Skeletal muscle tissue (tissue), 4 donors: ENCODE data around the gene ARID5B. TPM values are rescaled to one million over a fixed set of nuclear protein-coding genes. Genes with fewer than 3 reads are reported as not detected.
A peak's percentile ranks its signal among the peaks of the same experiment; 100 is the strongest.

Source experiments
- H3K27ac ChIP-seq: one replicate; pipeline ENCODE4 v1.7.0; 2013; ENCODE audit warnings: mild to moderate bottlenecking, low read depth, low read length, inconsistent platforms
- H3K27me3 ChIP-seq, 3 donors: one replicate each; pipeline ENCODE4 v1.7.0; 2013; ENCODE audit warnings: low read length in 3 of 3; ENCODE audit not compliant: control insufficient read depth in 3 of 3, insufficient read depth in 3 of 3
- H3K36me3 ChIP-seq, 3 donors: one replicate each; pipeline ENCODE4 v1.7.0; 2013; ENCODE audit warnings: low read length in 3 of 3; ENCODE audit not compliant: control insufficient read depth in 3 of 3, insufficient read depth in 3 of 3
- H3K4me1 ChIP-seq, 3 donors: one replicate each; pipeline ENCODE4 v1.7.0; 2013; ENCODE audit warnings: low read length in 3 of 3, mild to moderate bottlenecking in 3 of 3; ENCODE audit not compliant: control insufficient read depth in 3 of 3, insufficient read depth in 3 of 3
- H3K4me3 ChIP-seq, 3 donors: one replicate each; pipeline ENCODE4 v1.7.0; 2013; ENCODE audit warnings: low read length in 3 of 3
- H3K9ac ChIP-seq, 3 donors: one replicate each; pipeline ENCODE4 v1.7.0; 2013; ENCODE audit warnings: low read length in 3 of 3, mild to moderate bottlenecking in 3 of 3, moderate library complexity in 2 of 3, low read depth in 1 of 3
- H3K9me3 ChIP-seq, 3 donors: one replicate each; pipeline ENCODE4 v1.7.0; 2013; ENCODE audit warnings: low read length in 3 of 3; ENCODE audit not compliant: control insufficient read depth in 3 of 3
- total RNA-seq: library from RNA; depleted of rRNA; stranded (reverse); fragments of >200 nt; gene quantifications from one replicate; pipeline ENCODE4 v1.2.3, GENCODE V29; 2014
- donor health status: Osteomylitis.

Gene ARID5B
- total RNA-seq, 1 donor from 2014 or later: 27.7 TPM

DNA sequence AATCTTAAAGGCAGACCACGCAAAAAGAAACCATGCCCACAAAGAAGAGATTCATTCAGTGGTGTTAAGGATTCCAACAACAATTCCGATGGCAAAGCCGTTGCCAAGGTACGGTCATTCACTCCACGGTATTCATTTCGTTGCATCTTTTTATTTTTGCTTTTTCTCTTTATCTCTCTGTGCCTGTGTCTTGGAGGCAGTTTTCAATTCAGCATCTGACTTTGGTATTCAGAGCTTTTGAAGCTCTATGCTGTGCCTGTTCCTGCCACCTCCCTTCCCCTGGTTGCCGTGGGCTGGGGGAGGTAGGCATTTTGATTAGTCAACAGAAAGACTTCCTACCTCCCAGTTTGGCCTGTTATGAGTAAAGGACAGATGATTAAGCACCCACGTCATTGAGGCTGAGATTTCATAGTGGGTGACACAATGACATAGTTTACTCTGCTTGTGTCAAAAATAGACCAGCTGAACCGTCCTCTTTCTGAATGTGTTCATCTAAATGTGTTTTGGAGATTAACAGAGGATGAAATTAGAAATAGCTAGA lies 149.5 kb downstream of the ARID5B start:
- peaks cover 57 to 79% (median 66%) of the 10 kb centered on the region in 3 donors for H3K4me1 ChIP-seq
- H3K9ac ChIP-seq: peak overlapping the region; percentile 78 to 99 (median 85)
- H3K4me3 ChIP-seq: peak overlapping the region; percentile 68 to 80 (median 77)
- no peaks in the 10 kb centered on the region for H3K9me3 ChIP-seq
- no peaks in the 10 kb centered on the region for H3K27me3 ChIP-seq
- H3K36me3 ChIP-seq: peaks cover 12 to 26% (median 12%) of the 10 kb centered on the region in 3 donors
- H3K27ac ChIP-seq: peak overlapping the region; percentile 96

DNA sequence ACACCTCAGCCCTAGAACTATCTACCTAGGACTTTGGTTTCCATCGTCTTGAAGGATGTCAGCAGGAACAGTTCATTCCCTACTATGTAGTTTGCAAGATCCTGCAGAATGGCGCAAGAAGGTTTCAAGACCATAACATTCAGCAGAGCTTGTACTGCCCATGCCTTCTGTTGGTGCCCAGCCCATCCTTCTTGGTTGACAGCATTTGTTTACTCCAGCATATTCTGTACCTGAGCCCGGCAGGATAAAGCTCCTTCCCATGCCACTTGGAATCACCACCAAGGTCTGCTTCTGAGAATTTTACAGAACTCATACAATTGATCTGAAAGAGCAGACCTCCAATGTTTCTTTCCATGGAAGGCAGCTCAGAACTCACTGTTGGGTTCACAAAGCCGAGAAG lies 150.8 kb downstream of the ARID5B start:
- Histone ChIP-seq H3K4me1 (peaks cover 61 to 74% (median 66%) of the 10 kb centered on the region in 3 donors), H3K36me3 (peaks cover 12 to 29% (median 19%) of the 10 kb centered on the region in 3 donors), H3K9me3 (no peaks in the 10 kb centered on the region), H3K4me3 (peak overlapping the region; percentile 55 to 77 (median 68)), H3K27me3 (no peaks in the 10 kb centered on the region), H3K27ac (peak overlapping the region; percentile 96), H3K9ac (no peak overlapping the region)

DNA sequence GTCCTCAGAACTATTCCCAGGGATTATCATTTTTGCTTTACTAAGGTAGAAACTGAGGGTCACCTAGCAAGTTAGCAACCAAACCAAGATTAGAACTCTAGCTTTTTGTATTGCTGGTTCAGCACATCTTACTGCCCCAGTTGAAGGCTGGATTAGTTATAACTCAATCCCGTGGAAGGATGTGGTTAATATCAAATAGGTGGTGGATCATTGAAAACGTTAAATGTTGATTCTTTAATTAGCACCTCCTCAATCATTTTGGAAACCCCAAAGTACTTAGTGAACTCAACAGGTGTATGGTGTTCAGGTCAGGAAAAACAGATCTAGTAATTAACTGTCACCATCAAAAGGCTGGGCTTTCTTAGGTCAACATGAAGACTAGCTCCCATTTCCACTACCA lies 152.4 kb downstream of the ARID5B start:
- Histone ChIP-seq H3K4me1 (peaks cover 60 to 72% (median 66%) of the 10 kb centered on the region in 3 donors), H3K27me3 (no peaks in the 10 kb centered on the region), H3K36me3 (peaks cover 12 to 33% (median 29%) of the 10 kb centered on the region in 3 donors), H3K9ac (peak overlapping the region in 1 of 3 donors; percentile 18), H3K9me3 (no peaks in the 10 kb centered on the region), H3K27ac (peak overlapping the region; percentile 96), H3K4me3 (peak overlapping the region in 1 of 3 donors; percentile 54)

DNA sequence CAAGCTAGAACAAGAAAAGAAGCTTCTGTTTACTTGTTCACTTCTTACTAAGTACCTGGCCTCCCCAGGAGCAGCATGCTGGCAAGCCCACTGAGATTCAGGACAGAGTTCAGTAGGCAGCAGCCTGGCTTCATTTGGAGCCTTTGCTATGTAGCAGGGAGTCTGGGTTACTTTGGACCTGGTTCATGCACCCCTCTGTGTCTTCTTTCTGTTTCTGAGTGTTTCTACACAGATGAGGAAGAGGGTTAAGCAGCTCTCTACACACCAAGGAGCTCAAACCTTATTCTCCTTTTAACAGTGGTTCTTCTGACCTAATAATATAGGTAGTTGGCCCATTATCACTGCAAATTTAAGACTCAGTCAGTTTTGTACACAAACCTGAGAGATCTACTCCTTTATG lies 152.9 kb downstream of the ARID5B start:
- H3K4me3 ChIP-seq: peak overlapping the region; percentile 39 to 54 (median 41)

DNA sequence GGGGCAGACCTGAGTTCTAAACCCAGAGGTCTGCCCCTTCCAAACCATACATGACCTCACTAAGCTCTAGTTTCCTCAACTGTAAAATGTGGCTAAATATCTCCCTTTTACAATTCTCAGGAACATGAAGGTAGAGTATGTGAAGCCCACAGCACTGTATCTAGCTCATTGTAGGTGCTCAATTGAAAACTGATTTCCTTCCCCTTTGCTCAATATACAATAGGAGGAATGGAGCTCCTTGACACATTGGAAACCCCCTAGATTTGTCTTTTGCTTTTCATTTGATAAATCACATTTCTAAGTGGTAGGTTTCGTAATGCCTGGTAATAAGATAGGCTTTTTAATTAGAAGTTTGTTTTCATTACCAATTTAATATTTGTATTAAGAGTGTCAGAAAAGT lies 153.3 kb downstream of the ARID5B start:
- Histone ChIP-seq H3K9ac (peak overlapping the region; percentile 1 to 36 (median 18)), H3K36me3 (peaks cover 12 to 35% (median 29%) of the 10 kb centered on the region in 3 donors), H3K9me3 (no peaks in the 10 kb centered on the region), H3K27ac (peak overlapping the region; percentile 96), H3K4me3 (peak overlapping the region; percentile 6 to 54 (median 39)), H3K4me1 (peaks cover 68 to 81% (median 74%) of the 10 kb centered on the region in 3 donors), H3K27me3 (no peaks in the 10 kb centered on the region)

More for the DNA sequence above, 152.9 kb downstream of the ARID5B start:
- Histone ChIP-seq H3K36me3 (peaks cover 12 to 35% (median 29%) of the 10 kb centered on the region in 3 donors), H3K27ac (peak overlapping the region; percentile 96), H3K4me1 (peaks cover 65 to 77% (median 69%) of the 10 kb centered on the region in 3 donors), H3K9me3 (no peaks in the 10 kb centered on the region), H3K27me3 (no peaks in the 10 kb centered on the region), H3K9ac (peak overlapping the region; percentile 1 to 36 (median 18))

DNA sequence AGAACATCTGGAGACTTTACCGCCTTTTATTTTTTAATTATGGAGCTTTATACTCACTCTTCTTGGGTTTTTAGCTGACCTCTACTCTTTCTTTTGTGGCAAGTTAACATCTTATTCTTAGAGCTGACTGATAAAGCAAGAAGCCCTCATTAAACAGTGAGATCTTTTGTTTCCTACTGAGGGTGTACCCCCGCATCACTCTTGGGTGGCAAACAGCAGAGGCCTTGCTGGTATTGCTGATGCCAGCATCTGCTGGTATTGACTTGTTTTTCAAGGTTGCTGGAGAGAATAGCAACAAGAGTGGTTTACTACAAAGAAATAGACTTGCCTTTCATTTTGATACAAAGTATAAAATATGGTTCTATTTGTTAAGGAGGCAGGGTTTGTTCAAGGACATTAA lies 154.7 kb downstream of the ARID5B start:
- H3K4me1 ChIP-seq: peaks cover 70 to 81% (median 76%) of the 10 kb centered on the region in 3 donors
- peak overlapping the region in 1 of 3 donors; percentile 16 for H3K4me3 ChIP-seq

DNA sequence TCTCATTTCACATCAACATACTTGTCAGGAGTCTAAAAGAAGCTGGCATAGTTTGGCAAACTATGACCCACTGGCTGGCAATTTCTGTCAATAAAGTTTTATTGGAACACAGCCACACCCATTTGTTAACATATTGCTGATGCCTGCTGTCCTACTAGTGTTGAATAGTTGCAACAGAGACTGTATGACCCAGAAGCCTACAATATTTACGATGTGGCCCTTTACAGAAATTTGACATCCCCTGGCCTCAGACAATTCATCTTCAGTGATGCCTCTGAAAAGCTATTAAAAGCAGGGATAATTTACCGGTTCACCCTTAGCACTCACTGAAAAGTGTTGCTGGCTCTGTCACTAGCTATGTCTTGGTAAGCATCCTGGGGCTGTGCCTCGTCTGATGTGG lies 155.2 kb downstream of the ARID5B start:
- H3K4me1 ChIP-seq: peaks cover 73 to 83% (median 75%) of the 10 kb centered on the region in 3 donors
- H3K27me3 ChIP-seq: no peaks in the 10 kb centered on the region
- H3K27ac ChIP-seq: peak overlapping the region; percentile 96
- peak overlapping the region in 2 of 3 donors; percentile 42 to 44 for H3K4me3 ChIP-seq
- no peaks in the 10 kb centered on the region for H3K9me3 ChIP-seq
- H3K9ac ChIP-seq: peak overlapping the region in 1 of 3 donors; percentile 53
- H3K36me3 ChIP-seq: peaks cover 16 to 46% (median 44%) of the 10 kb centered on the region in 3 donors

More for the DNA sequence above, 154.7 kb downstream of the ARID5B start:
- H3K9me3 ChIP-seq: no peaks in the 10 kb centered on the region
- no peak overlapping the region for H3K9ac ChIP-seq
- H3K36me3 ChIP-seq: peaks cover 12 to 43% (median 41%) of the 10 kb centered on the region in 3 donors
- H3K27me3 ChIP-seq: no peaks in the 10 kb centered on the region
- H3K27ac ChIP-seq: peak overlapping the region; percentile 96

DNA sequence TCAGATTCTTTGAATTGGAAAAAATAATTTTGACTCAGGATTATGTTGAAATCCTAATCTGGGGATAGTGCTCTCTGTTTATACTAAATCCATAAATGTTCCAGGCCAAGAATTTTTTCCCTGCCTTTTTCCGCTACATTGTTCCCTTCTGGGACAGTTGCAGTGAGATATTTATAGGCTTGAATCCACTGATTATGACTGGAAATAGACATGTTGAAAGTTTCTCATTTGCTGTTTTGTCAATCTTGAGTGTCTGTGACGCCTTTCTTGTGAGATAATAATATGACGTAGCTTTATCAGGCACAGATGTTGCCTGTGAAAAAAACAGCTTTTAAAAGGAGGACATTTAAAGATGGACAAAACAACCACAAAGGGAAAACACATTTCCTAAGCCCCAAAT lies 155.9 kb downstream of the ARID5B start:
- peak overlapping the region in 1 of 3 donors; percentile 44 for H3K4me3 ChIP-seq
- H3K4me1 ChIP-seq: peaks cover 74 to 83% (median 76%) of the 10 kb centered on the region in 3 donors
- peaks cover 13 to 42% (median 42%) of the 10 kb centered on the region in 3 donors for H3K36me3 ChIP-seq
- H3K9ac ChIP-seq: no peak overlapping the region
- H3K27me3 ChIP-seq: no peaks in the 10 kb centered on the region
- peak overlapping the region; percentile 96 for H3K27ac ChIP-seq
- H3K9me3 ChIP-seq: no peaks in the 10 kb centered on the region

DNA sequence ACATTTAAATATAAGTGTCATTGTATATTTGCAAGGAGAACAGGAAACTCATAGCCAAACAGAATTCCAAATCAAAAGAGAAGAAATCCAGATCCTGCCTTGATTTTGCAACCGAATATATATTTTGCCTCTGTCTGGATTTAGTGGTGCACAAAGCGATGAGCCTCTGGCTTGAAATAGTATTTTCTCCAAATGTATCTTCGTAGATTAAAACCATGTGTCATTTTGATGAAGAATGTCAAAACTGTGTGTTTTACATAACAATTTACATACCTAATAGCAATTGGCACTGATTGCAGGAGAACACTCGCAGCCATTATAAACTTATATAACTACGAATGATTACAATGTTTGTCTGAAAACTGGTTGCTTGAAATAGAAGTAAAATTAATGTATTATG lies 156.4 kb downstream of the ARID5B start:
- no peak overlapping the region for H3K4me3 ChIP-seq
- peak overlapping the region; percentile 96 for H3K27ac ChIP-seq
- H3K27me3 ChIP-seq: no peaks in the 10 kb centered on the region
- no peak overlapping the region for H3K9ac ChIP-seq
- H3K36me3 ChIP-seq: peaks cover 9 to 39% (median 37%) of the 10 kb centered on the region in 3 donors
- peaks cover 71 to 80% (median 75%) of the 10 kb centered on the region in 3 donors for H3K4me1 ChIP-seq
- no peaks in the 10 kb centered on the region for H3K9me3 ChIP-seq

DNA sequence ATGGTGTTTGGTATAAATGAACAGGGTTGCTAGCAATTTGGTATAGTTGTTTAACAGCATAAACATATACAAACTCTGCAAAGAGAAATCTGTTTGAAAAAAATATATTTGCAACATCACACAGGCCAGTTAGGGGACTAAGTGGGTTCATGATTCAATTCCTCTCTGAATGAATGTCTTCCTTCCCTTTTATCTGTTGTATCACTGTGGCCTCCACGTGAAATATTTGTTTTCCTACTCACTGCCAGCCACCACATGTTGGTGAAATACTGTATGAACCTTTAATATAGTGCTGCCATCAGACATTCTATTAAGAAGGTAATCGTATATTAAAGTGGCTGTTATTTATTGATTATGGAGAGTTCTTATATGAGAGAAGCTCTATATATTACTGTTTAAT lies 157.0 kb downstream of the ARID5B start:
- Histone ChIP-seq H3K4me1 (peaks cover 67 to 76% (median 70%) of the 10 kb centered on the region in 3 donors), H3K9ac (peak overlapping the region in 1 of 3 donors; percentile 7), H3K36me3 (peaks cover 5 to 35% (median 31%) of the 10 kb centered on the region in 3 donors), H3K27ac (peak overlapping the region; percentile 96), H3K9me3 (no peaks in the 10 kb centered on the region), H3K27me3 (no peaks in the 10 kb centered on the region), H3K4me3 (peak overlapping the region in 1 of 3 donors; percentile 3)
